GM18499 (cell line): ENCODE measurements around the gene GNG12.

Experiments used
- ATAC-seq: cut with Tn5 transposase; IDR thresholded peaks from one replicate; pipeline ENCODE4 v1.9.1; 2021; ENCODE audit warnings: moderate number of reproducible peaks; ENCODE audit not compliant: insufficient read depth, unreplicated experiment

GNG12 gene

GRCh38 chr1:67843746-67844145 is 10.5 kb upstream of the GNG12 start:
- ATAC-seq, result no peak

- no peak for ATAC-seq
These were observed 10.1 kb upstream of the GNG12 start for GRCh38 chr1:67843331-67843730.

DNA sequence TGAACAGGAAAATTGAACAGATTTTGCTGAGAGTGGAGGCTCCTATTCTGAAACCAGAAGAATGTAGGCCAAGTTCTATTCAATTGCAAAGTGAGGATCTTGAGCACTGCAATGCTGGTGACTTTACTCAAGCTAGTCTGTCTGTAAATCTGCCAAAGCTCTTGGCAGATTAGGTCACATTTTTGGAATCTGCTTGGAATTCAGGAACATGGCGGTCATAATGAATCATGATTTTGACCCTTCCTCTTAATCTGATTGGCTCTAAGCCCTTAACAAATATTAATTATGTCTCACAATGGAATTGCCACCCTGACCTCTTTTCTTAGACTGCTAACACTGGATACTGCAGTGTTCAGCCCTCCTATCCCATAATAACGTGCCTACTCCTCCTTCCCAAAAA is 7.2 kb upstream of the GNG12 start:
- ATAC-seq, result no peak

- no peak for ATAC-seq
These were observed 6.6 kb upstream of the GNG12 start for GRCh38 chr1:67839826-67840225.

DNA sequence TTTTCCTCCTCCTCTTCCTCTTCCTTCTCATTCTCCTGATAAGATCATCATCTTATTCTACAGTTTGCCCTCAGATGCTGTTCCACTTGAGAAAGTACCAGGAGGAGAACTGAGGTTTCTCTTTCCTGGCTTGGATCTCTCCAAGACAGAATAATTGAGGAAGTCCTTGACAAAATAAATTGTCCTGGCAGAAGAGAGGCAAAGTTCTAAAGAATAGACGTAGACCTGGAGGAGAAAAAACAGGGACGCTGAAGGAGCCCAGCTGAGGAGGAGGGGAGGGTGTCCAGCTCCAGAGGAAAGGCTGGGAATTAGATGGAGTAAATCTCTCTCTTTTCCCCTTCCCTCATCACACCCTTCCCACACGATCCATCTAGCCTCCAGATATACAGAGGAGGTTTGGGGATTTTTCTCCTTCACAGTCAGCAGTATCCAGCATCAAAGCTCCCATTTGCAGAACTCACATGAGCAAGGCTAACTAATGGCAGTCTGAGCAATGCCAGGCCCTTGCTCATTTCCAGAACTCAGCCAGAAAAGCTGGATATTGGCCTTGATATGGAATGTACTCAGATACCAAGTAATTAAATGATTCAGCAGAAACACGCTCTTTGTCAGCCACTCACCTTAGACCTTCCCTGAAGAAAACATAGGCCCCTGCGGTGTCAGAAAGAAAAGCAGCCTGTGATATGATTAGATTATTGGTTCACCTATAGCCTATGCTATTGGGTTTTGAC is 5.1 kb upstream of the GNG12 start:
- no peak for ATAC-seq

GRCh38 chr1:67836769-67837168 is 3.5 kb upstream of the GNG12 start:
- no peak for ATAC-seq

DNA sequence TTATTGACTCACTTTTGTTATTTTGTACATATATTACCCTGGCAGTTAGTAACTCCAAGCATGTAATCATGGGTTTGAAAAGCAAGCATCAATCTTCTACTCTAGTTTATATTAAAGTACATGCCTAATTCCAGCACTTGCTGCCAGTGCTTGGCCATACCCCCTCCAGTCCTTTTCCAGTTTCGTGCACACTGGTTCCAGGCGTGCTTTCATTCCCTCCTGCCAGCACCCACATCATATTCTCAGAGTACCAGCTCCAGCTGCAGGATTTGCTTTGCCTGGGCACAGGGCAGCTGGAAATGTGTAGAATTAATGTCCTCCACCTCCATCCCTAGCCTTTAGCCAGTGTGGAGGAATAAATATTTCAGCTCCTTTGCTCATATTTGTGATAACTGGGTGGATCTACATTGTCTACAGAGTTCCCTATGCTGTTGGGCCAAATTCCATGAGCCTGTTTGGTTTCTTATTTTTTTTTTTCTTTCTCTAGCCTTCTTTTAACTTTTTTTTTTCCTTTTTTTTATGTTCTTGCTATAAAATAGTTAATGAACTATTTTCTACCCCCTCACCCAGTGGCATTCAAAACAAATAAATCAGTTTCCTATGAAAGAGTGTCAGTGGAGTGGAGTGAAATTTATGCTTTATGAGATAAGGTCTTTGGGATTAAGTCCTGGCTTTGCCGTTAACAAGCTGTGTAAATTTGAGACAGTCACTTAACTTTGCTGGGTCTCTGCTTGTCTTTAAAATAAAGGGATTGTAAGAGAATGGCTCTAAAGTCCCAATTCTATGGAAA is 2.6 kb upstream of the GNG12 start:
- ATAC-seq, result no peak

DNA sequence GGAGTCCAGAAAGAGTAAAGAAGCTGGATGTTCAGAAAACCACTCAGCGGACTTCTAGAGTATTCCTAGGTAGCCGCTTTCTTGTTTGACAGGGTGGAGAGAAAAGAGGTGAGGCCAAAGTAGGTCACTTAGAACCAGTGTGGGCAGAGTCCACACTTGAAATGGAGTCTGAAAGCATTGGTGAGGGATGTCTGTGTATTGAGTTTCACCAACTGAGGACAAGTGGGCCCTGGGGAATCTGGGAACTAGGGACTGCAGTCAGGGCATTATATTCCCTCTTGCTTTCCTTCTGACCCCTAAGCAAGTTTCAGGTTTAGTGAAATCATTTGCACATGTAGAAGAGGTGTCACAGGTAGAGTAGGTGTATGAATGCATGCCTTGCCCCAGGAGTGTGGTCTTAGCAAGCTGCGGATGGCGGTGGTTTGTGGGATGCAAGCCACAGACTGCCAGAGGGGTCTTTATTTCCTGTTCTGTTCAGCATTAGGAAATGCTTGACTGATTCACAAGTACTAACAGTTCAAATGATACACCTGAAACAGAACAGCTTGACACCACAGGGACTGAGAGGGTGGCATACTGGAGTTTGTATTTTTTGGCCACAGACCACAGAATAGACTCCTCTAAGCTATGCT is 1.1 kb upstream of the GNG12 start:
- ATAC-seq, result no peak

- no peak for ATAC-seq
These were observed 304 bp upstream of the GNG12 start for GRCh38 chr1:67833602-67833940.

GRCh38 chr1:67831850-67832513 is 1.3 kb downstream of the GNG12 start:
- ATAC-seq, result no peak

DNA sequence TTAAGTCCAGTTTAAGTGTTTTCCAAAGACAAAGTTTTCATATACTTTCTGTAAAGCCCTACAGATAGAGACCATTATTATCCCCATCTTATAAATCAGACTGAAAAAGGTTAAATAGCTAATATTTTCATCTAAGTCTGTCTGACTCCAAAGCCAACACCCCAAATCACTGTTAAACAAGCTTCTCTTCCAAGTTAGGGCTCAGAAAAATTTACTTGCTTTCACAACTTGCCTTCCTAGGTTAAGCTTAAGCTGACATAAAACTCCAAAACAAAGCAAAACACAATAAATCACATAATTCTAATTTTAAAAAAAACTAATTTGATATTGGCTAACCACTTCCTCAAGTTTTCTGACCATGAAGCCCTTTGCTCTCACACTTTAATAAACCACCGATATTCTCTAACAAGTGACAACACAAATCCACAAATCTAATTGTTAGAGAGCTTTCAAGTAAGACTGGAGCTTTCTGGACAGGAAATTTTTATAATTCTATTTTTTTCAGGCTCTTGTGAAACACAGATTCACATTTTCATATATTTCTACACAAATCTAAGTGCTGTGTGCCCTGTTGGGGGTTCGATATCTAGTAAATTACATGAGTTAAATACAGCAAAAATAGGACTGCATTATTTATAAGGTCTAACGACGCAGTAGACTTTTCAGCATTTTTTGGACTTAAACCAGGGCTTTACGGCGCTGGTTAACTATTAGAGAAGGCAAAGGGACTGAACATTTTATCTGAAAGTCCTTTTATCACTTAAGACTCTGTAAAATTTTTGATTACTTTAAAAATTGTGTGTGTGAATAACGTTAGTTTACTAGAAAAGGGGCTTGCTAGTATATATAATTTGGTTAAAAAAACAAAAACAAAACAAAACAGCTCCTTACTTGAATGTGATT is 2.1 kb downstream of the GNG12 start:
- ATAC-seq, result no peak

GRCh38 chr1:67830226-67830625 is 3.0 kb downstream of the GNG12 start:
- no peak for ATAC-seq

DNA sequence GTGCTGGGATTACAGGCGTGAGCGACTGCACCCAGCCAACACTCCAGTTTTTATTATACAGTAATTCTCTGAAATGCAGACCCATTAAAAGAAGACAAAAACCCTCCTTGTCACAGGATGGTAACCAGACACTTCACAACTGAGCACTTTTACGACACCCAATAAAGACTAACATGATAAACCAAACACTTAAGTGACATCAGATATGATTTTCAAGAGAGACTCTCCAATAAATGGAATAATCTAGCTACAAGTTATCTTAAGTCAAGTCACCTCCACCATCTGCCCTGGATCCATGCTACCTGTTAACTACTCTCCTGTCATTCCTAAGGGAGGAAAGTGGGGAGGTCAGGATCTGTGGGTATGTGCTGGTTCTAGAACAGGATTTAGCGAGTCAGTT is 5.6 kb downstream of the GNG12 start:
- ATAC-seq, result no peak

GRCh38 chr1:67825591-67825990 is 7.7 kb downstream of the GNG12 start:
- no peak for ATAC-seq

DNA sequence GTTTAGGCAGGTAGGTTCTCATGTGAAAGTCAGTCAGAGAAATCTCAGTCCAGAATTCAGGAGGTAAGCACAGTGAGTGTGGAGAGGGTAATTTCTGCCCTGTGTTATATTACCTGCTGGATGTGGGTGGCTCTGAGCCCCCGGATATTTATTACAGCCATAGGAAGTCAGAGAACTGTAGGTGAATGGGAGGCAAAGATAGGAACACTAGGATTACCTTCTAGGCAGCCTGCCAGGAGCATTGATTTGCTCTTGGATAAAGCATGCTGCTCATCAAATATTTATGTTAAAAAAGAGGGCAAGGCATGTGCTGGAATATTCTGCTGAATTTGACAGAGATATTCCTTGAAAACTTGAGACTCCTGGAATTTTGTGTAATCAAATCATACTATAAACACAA is 8.5 kb downstream of the GNG12 start:
- no peak for ATAC-seq

- no peak for ATAC-seq
These were observed 9.7 kb downstream of the GNG12 start for GRCh38 chr1:67823615-67824014.

DNA sequence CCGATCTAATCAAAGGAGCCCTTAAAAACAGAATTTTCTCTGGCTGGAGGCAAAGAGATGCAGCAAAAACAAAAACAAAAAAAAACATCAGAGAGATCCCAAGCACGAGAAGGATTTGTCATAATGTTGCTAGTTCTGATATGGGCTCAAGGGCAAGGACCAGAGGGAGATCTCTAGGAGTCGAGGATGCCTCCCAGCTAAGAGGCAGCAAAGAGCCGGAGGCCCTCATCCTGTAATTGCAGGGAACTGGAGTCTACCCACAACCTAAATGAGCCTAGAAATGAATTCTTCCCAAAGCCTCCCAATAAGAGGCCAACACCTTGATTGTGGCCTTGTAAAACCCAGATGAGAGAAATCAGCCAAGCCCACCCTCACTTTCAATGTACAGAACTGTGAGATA is 12.0 kb downstream of the GNG12 start:
- ATAC-seq, result no peak

GRCh38 chr1:67818725-67819301 is 14.5 kb downstream of the GNG12 start:
- no peak for ATAC-seq

- ATAC-seq, result no peak
These were observed 15.1 kb downstream of the GNG12 start for GRCh38 chr1:67818162-67818561.

DNA sequence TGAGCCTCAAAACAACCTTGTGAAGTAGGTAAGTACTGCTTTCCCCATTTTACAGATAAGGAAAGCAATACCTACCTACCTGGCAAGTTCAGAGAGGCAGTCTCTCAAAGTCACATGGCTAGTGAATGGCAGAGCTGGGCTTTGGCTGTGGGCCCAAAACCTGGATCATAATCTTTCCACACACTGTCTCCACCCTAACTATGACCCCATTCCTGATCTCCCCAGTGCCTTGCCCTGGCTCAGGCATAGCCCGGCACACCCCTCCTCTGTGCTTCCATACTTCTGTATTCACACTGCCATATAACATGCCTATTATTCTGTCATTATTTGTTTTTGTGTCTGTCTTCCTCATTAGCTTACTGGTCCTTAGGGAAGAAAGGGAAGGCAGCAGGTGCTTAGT is 15.9 kb downstream of the GNG12 start:
- ATAC-seq, result no peak
